Vagina (tissue), 2 donors: ENCODE results near the gene LAIR1.

Experiments
- CTCF ChIP-seq, 3 experiments: fragments of 450-650 bp in 2 of 3; fragments of 200-600 bp in 1 of 3; sonication (generic) in 1 of 3; IDR thresholded peaks; one replicate each; pipeline ENCODE4 v1.5.1; 2017 to 2019; ENCODE audit warnings: antibody characterized with exemption in 3 of 3, mild to moderate bottlenecking in 2 of 3, moderate library complexity in 2 of 3
- POLR2A ChIP-seq, 2 donors: fragments of 450-650 bp; IDR thresholded peaks; one replicate each; pipeline ENCODE4 v1.6.1; 2017; ENCODE audit warnings: antibody characterized with exemption in 2 of 2, mild to moderate bottlenecking in 2 of 2, moderate library complexity in 2 of 2
- POLR2AphosphoS5 ChIP-seq, 2 donors: sonication (generic); formaldehyde crosslinking; IDR thresholded peaks; one replicate each; pipeline ENCODE4 v1.9.0; 2017; ENCODE audit warnings: antibody characterized with exemption in 2 of 2, mild to moderate bottlenecking in 2 of 2, low read depth in 1 of 2; ENCODE audit not compliant: insufficient read depth in 1 of 2

DNA sequence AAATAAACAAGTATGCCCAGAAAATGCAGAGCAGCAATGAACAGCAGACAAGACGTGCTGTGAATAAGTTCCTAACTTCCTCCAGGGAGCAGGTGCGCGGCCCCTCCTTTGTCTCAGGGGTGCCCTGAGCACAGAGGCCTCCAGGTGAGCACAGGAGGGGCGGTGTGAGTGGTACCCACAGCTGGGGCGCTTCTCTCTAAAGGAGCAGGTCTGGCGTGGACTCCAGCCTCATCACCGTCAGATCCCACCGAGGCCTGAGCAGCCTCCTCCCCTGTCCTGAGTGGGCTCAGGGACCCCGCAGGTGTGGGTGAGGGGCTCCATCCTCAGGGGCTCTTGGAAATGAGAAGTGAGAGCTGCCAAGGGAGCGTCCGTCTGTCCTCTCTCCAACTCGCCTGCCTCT is 54.9 kb downstream of the LAIR1 start:
- TF ChIP-seq POLR2AphosphoS5 (IDR thresholded peaks at IDR 0.05; ENCODE audit: insufficient read depth in 1 of 2, low read depth in 1 of 2), result no peak
- TF ChIP-seq CTCF (IDR thresholded peaks at IDR 0.05), result no peak
- TF ChIP-seq POLR2A (IDR thresholded peaks at IDR 0.05), result no peak
